AG10803 (cell line): Measurements from ENCODE around the gene EGFR.

Experiments
- DNase-seq: peaks from one replicate; pipeline ENCODE4 v3.0.0; 2010; ENCODE audit warnings: low read depth
- H3K4me3 ChIP-seq: 2 replicates; pipeline ENCODE4 v1.5.1; 2011; ENCODE audit warnings: mild to moderate bottlenecking, low read length, control low read depth
- CTCF ChIP-seq: conservative IDR thresholded peaks from 2 replicates; pipeline ENCODE4 v1.5.1; 2011; ENCODE audit warnings: mild to moderate bottlenecking, low read length, control low read depth, inconsistent platforms

EGFR gene

GRCh38 chr7:54992871-54993475, 25.8 kb upstream of the EGFR start:
- peak; percentile 32 for DNase-seq
- TF ChIP-seq CTCF, result no peak
- H3K4me3 ChIP-seq, result no peak overlapping the region

GRCh38 chr7:54995166-54995565, 23.7 kb upstream of the EGFR start:
- TF ChIP-seq CTCF, result no peak
- no peak overlapping the region for H3K4me3 ChIP-seq
- no peak for DNase-seq

GRCh38 chr7:54995610-54996363, 23.0 kb upstream of the EGFR start:
- DNase-seq, result peak; percentile 46
- TF ChIP-seq CTCF, result no peak
- H3K4me3 ChIP-seq, result no peak overlapping the region

GRCh38 chr7:54996391-54996790, 22.4 kb upstream of the EGFR start:
- no peak for TF ChIP-seq CTCF
- DNase-seq, result no peak
- no peak overlapping the region for H3K4me3 ChIP-seq

- H3K4me3 ChIP-seq, result no peak overlapping the region
- no peak for DNase-seq
- TF ChIP-seq CTCF, result no peak
Observed at GRCh38 chr7:55004579-55004978, 14.2 kb upstream of the EGFR start.

GRCh38 chr7:55005241-55005851, 13.5 kb upstream of the EGFR start:
- no peak overlapping the region for H3K4me3 ChIP-seq
- TF ChIP-seq CTCF, result no peak
- no peak for DNase-seq

- DNase-seq, result no peak
- H3K4me3 ChIP-seq, result no peak overlapping the region
- no peak for TF ChIP-seq CTCF
Observed at GRCh38 chr7:55006499-55006898, 12.3 kb upstream of the EGFR start.
